Epithelial cell of prostate (primary cell): ENCODE data around the gene RABGAP1L.
A peak's percentile ranks its signal among the peaks of the same experiment; 100 is the strongest.
"Not testable (repeated sequence)": the region's sequence is repeated elsewhere in the genome, so short reads cannot be mapped to it uniquely, and the experiment has no call there.

Experiments
- DNase-seq: peaks from one replicate; pipeline ENCODE4 v3.0.0-alpha.2; 2011; ENCODE audit warnings: low read depth, low spot score
- H3K27ac ChIP-seq: fragments of 450-650 bp; 2 replicates; pipeline ENCODE4 v1.5.1; 2017; ENCODE audit warnings: mild to moderate bottlenecking

The RABGAP1L gene

DNA sequence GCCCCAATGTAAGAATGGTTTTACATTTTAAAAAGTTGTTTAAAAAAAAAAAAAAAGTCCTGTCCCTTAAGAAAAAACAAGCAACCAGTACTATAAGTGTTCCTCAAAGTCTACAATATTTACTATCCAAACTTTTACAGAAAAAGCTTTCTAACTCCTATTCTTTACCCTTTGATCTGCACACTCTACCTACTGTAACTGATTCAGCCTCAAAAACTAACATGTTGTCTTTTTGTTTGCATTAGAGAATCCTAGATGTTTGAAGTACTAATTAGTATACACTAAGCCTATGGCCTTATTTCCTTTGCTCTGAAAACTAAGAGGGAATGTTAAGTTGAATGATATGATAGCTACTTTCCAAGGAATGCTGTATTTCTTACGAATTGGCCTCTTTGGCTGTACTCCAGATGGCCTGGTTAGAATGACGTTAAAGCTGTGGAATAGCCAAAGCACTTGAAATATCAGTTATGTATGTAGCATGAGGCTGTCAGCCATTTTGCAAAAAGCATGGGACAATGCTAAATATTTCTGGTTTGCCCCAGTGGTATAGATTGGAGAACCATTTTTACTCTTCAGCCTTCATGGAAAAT, 523.2 kb downstream of the RABGAP1L start:
- DNase-seq: no peak
- H3K27ac ChIP-seq: no peak overlapping the region

DNA sequence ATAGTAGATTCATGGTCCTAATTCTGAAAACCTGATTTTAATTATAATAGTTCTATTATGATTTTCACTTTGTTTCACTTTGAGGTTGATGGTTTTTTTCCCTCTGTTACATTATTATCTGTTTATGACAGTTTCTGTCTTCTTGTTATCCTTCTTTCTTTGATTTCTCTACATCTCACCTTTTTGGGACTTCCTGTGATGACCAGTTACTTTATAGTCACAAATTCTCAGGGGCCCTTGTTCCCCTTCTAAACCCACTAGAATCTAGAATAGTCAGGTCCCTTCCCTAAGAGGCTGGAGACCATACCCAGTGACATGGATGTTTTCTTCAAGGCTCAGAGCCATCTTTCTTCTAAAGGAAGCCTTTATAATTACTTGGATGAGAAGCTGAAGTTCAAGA, 526.9 kb downstream of the RABGAP1L start:
- H3K27ac ChIP-seq: no peak overlapping the region
- DNase-seq: no peak

DNA sequence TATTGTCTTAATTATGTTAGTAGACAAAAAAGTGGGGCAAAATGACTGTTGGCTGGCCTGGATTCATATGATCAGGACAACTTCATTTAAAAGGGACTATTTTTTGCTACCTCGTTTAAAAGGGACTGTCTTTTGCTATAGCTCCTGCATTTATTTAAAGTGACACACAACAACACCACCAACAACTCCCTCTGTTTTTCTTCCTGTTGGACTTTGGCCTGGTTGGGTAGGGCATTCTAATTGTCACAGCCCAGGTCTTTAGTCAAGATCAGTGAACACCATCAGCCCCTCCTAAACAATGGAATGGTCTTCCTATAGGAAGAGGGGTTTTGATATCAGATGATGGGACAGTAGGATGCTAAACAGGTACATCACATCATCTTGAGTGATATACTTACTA, 530.2 kb downstream of the RABGAP1L start:
- H3K27ac ChIP-seq: no peak overlapping the region
- DNase-seq: no peak

DNA sequence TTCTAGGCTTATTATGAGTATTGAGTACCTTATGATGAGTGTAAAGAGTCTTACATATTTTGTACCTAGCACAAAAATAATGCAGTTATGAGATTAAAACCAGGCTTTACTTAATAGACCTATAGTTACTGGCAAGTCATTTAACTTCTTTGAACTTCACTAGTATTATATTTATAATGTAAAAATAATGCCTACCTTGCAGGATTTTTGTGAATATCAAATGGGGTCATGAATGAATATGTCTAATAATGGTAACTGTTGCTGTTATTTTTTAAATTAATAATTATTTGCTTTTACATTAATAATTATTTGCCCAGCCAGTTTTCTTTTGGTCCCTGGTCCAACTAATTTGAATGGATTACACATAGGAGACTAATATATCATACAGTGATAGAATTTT, 530.9 kb downstream of the RABGAP1L start:
- no peak overlapping the region for H3K27ac ChIP-seq
- no peak for DNase-seq

DNA sequence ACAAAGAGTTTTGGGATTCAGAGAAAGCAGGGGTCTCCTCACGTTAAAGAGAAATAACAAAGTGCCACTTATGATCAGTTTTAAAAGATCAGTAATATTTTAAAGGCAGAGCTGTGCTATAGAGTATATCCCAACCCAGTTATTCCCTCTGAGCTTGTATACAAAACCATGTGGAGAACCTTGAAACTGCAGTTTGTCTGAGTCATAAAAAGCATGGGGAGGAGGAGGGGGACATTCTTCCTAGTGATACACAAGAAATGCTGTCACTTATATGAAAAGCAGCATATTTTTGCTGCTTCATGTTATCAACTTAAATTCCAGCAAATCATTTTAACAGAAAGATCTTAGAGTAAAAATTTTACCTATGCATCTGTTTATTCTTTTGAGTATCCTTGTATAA, 533.0 kb downstream of the RABGAP1L start:
- DNase-seq: peak; percentile 5
- H3K27ac ChIP-seq: no peak overlapping the region

DNA sequence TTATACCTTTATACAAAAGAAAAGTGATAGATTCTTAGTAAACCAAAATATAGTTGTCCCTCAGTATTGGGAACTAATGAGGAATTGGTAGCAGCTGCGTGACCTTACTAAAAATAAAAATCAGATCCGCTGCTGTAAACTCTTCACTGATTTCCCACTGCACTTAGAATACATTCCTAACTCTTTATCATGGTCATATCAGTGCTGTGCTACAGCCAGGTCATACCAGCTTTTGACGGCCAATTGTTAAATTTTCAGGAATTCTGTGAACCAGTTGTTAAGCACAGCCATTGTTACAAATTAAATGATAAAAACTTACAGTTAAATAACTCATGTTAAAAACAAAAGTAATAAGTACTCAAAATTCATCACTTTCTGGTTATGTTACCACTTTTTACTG, 533.8 kb downstream of the RABGAP1L start:
- H3K27ac ChIP-seq: no peak overlapping the region
- no peak for DNase-seq

DNA sequence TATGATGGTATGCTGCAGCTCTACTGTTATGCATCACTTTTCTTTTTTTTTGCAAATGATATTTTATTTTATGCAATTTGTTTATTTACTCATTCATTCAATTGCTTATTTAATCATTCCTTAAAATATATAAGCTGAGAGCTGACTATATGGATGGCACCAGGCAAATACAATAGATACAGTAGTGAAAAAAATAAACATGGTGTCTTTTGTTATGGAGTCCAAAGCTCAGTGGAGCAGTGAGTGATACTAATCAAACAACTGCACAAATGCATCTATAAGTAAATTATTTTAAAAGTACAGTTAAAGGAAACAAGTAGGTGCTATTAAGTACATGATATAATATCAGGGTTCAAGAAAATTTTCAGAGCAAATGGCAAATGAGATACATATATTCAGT, 534.2 kb downstream of the RABGAP1L start:
- not testable (repeated sequence) for H3K27ac ChIP-seq, DNase-seq

DNA sequence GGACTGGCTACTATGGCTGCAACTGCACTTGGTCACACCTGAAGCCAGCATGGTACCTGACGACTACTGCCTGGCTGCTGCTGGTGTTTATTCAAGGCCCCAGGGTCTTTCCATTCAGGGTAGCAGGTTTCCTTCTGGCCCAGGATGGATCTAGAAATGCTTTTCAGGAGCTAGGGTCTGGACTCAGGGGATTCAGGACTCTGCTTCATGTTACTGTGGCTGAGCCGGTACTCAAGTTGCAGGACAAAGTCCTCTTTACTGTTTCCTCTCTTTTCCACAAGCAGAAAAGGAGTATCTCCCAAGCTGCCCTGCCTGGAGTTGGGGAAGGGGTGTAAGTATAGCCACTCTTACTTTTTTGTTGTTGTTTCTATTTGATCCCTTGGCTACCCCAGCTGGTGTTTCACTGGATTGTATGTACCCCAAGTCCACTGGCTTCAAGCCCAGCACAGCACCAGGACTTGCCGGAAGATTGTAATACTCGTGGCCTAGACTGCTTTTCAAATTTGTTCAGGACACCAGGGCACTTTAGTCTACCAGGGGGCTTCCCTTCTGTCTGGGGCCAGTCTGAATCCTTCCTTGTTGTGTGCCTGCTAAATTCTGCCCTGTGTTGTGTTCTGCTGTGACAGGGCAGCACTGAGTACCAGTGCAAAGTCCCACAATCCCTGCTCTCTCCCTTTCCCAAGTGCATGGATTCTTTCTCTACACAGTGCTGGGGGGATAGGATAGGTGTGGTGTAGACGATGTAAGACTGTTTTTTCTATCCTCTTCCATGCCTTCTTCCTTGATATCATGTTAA, 536.9 kb downstream of the RABGAP1L start:
- no peak for DNase-seq

DNA sequence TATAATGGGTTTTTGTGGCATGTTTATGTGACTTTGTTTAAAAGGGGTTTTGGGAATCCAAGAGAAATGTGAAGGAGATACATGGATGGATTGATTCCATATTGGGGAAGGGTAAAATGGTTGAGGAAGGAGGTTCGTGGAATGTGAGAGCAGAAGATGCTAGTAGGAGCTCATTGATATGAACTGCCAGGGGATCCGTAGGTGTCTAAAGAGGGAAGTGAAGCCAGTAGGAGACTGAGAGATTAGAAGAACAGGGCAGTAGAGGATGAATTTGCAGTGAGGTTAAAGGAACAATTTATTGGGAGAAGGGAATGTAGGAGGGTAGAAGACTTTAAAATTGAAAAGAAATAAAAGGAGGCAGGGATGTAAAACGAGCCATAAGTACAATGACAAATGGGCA, 541.0 kb downstream of the RABGAP1L start:
- H3K27ac ChIP-seq: no peak overlapping the region
- no peak for DNase-seq

More for the DNA sequence above, 536.9 kb downstream of the RABGAP1L start:
- no peak overlapping the region for H3K27ac ChIP-seq

DNA sequence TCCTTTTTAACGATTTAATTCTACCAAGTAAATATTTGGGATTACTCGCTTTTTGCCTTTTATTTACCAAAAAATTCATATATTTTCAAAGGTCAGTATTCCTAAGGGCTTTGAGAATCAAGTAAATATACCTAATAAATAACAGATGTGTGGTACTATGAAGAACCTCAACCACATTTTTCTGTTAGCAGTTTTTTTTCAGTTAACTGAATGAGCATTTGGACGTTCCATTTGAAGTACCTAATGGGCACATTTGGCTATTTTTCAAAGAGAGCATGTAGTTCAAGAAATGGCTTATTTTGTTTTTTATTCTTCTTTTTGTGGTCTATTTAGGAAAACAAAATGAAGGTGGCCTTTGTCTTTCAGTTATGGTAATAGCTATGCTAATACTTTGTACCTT, 541.5 kb downstream of the RABGAP1L start:
- H3K27ac ChIP-seq: no peak overlapping the region
- no peak for DNase-seq

DNA sequence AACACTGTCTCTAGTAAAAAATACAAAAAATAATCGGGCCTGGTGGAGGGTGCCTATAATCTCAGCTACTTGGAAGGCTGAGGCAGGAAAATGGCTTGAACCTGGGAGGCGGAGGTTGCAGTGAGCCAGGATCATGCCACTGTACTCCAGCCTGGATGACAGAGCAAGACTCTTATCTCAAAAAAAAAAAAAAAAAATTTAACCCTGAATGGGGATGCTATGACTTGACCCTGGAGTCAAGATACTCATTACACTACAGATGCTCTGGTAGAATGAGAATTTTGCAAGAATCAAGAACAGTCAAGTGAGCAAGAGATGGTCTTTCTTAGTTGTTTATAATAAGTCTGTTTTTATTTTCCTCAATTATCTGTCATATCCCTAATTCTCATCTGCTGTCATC, 542.2 kb downstream of the RABGAP1L start:
- H3K27ac ChIP-seq: no peak overlapping the region

DNA sequence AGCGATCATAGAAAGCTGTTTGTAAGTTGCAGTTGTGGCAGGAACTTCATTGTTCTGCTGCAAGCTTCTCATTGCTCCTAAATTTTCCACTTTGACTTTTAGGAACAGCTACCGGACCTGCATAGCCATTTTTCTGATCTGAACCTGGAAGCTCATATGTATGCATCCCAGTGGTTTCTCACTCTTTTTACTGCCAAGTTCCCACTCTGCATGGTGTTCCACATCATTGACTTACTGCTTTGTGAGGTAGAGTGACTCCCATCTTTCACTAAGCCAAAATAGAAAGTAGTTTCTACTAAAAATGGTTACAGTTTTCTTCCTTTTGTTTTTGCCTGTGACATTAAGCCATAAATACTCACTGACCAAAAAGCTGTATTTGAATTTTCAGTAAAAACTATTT, 542.7 kb downstream of the RABGAP1L start:
- H3K27ac ChIP-seq: no peak overlapping the region
- no peak for DNase-seq

More for the DNA sequence above, 542.2 kb downstream of the RABGAP1L start:
- DNase-seq: no peak

DNA sequence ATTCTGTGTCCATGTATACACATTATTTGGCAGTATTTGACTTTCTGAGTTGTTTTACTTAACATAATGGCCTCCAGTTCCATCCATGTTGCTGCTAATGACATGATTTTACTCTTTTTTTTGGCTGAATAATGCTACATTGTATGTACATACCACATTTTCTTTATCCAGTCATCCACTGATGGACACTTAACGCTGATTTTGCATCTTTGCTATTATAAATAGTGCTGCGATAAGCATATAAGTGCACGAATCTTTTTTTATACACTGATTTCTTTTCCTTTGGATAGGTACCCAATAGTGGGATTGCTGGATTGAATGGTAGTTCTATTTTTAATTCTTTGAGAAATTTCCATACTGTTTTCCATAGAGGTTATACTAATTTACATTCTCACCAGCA, 544.0 kb downstream of the RABGAP1L start:
- DNase-seq: no peak
- H3K27ac ChIP-seq: no peak overlapping the region

DNA sequence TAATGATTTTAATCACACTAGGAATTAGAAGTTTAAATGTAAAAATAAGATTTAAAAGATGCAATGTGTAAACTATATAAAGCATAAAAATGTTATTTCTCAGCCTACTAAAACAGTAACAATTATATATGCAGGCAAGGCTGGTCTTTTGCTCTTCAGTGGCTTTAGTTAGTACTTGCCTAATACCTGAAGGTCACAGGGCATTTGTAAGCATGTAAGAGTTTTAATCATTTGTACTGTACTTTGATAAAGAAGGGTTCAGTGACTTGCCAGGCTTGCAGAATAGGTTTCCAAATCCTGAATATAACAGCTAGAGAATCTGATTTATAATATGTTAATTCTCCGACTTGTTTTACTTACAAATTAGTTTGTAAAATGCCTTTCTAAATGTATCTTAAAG, 545.0 kb downstream of the RABGAP1L start:
- H3K27ac ChIP-seq: no peak overlapping the region
- DNase-seq: no peak

DNA sequence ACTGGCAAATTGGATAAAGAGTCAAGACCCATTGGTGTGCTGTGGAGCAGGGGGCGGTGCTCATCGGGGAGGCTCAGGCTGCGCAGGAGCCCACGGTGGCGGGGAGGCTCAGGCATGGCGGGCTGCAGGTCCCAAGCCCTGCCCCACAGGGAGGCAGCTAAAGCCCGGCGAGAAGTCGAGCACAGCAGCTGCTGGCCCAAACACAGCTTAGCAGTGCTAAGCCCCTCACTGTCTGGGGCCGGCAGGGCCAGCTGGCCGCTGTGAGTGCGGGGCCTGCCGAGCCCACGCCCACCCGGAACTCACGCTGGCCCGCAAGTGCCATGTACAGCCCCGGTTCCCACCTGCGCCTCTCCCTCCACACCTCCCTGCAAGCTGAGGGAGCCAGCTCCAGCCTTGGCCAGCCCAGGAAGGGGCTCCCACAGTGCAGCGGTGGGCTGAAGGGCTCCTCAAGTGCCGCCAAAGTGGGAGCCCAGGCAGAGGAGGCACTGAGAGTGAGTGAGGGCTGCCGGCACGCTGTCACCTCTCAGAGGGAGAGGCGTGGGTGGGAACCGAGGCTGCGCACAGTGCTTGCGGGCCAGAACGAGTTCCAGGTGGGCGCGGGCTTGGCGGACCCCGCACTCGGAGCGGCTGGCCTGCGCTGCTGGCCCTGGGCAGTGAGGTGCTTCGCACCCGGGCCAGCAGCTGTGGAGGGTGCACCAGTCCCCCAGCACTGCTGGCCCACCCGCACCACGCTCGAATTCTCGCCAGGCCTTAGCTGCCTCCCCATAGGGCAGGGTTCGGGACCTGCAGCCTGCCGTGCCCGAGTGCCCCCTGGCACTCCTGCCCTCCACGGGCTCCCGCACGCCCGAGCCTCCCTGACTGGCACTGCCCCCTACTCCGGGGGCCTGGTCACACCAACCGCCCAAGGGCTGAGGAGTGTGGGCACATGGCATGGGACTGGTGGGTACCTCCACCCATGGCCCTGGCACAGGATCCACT, 551.8 kb downstream of the RABGAP1L start:
- no peak overlapping the region for H3K27ac ChIP-seq
- DNase-seq: no peak

DNA sequence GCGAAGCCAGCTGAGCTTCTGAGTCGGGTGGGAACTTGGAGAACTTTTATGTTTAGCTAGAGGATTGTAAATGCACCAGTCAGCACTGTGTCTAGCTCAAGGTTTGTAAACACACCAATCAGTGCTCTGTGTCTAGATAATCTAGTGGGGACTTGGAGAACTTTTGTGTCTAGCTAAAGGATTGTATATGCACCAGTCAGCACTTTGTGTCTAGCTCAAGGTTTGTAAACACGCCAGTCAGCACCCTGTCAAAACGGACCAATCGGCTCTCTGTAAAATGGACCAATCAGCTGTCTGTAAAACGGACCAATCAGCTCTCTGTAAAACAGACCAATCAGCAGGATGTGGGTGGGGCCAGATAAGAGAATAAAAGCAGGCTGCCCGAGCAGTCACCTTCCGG, 552.5 kb downstream of the RABGAP1L start:
- not testable (repeated sequence) for DNase-seq, H3K27ac ChIP-seq

DNA sequence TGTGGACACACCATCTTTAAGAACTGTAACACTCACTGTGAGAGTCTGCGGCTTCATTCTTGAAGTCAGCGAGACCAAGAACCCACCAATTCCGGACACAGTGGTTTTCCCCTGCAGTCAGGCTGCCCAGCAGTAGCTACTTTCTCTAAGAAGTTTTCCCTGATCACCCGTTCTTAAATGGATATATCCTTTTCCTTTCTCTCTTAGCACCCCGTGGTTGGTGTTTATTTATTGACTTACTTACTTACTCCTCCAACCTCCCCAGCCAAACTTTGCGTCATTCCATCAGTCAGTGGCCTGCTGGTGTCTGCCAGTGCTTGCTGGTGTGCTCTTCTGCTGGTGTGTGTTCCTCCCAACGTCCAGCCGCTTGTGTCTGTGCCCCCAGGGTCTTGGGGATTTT, 553.2 kb downstream of the RABGAP1L start:
- no peak for DNase-seq

DNA sequence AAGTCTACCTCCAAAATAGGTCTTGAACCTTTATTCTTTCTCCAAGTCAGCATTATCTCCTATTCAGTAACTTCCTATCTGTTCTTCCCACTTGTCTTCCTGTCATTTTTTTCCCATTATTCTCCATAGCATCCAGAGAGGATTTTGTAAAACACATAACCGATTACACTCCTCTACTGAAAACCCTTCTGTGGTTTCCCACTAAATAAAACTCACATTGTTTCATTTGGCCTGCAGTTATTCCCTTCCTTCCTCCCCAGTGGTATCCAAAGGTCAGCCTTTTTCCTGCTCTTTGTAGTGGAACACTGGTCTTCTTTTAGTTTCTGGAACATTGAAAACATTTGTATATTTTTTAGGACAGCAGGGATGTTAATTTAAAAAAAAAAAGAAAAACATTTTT, 554.5 kb downstream of the RABGAP1L start:
- H3K27ac ChIP-seq: no peak overlapping the region
- no peak for DNase-seq

More for the DNA sequence above, 553.2 kb downstream of the RABGAP1L start:
- no peak overlapping the region for H3K27ac ChIP-seq

DNA sequence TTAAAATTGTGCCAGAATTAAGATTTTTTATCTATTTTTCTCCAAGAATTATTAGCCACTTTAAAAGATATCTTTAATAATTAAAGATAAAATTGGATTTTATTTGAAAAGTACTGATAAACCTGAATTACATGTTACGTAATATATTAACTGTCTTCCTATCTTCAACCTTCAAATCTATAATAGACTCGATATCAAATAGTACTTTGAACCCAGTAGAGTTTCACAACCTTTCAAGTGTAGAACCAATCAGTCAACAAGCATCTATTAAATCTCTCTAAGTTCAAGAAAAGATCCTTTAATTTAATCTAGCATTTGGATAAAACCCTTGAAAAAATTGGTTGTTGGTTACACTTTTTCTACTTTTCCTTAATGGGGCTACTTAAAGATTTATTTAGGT, 559.9 kb downstream of the RABGAP1L start:
- DNase-seq: no peak
- H3K27ac ChIP-seq: no peak overlapping the region

DNA sequence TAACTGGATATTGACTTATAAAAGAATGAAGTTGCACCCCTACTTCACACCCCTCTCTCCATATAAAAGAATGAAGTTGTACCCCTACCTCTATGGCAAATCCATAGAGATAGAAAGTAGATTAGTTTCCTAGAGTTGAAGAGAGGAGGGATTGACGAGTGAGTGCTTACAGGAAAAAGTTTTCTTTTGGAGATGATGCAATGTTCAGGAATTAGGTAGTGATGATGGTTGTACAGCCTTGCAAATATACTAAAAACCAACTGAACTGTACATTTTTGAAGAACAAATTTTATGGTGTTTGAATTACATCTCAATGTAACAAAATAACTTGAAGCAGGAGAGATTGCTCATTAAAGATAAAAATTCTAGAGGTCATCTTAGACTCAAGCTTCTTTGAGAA, 561.3 kb downstream of the RABGAP1L start:
- no peak for DNase-seq
- H3K27ac ChIP-seq: no peak overlapping the region

DNA sequence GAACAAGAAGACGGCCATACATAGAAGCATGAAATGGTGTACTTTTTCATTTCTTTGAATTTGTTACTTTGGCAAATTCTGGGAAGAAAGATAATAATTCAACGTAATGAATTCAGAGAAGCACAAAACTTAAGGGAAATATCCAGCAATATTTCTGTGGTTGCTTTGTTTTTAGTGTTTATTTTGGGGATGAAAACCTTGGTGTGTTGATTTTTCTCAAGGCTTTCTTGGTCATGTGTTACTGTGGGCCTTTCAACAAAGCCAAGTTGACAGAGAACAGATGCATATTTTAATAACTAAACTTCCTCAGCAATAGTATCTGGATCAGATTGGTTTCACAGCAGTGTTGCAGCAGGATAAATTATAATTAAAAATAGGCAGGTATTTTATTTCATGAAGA, 561.9 kb downstream of the RABGAP1L start:
- no peak for DNase-seq
- H3K27ac ChIP-seq: no peak overlapping the region
